CD4-positive, alpha-beta T cell treated with Interferon alpha-2 for 1 hour (primary cell): ENCODE data around the gene DEFB126.
"Not testable (repeated sequence)": the region's sequence is repeated elsewhere in the genome, so short reads cannot be mapped to it uniquely, and the experiment has no call there.

ENCODE experiments used
- DNase-seq, 2 donors: peaks; one replicate each; pipeline ENCODE4 v3.0.0-alpha.2; 2020 to 2022

Gene DEFB126, protein sequence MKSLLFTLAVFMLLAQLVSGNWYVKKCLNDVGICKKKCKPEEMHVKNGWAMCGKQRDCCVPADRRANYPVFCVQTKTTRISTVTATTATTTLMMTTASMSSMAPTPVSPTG

DNA sequence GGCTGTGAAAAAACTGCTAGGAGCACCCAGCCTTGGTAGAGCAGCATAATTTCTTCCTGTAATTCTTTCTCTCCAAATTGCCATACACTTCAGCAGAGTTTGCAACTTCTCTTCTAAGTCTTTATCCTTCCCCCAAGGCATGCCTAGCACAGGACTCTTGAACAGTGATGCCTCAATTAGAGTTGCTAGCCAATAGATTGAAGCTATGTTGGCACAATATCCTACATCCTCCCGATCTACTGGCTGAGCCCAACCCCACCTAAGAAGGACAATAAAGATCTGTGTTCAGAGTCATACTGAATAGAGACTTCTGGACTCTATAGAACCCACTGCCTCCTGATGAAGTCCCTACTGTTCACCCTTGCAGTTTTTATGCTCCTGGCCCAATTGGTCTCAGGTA is at the start of gene DEFB126:
DEFB126 (plus strand) TSS at position 301 of the 400 bp plus-strand sequence; CDS start at position 340, 39 bp downstream.
- no peak for DNase-seq

DNA sequence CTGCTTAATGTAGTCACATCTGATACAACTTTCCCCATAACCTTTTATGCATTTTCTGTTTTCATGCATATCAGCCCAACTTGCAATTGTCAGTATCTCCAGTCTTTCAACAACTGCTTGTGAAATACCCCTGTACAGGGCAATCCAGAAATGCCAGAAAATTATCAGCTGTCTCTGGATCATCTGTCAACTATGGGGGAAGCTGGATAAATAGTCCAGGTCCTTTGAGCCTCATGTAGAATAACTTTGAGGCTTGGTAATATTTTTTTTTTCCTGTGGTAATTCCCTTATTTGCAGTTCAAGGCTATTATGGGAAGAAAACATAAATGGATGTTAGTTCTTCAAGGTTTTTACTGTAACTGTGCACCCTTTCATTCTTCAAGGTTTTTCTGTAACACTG is 48.7 kb upstream of the DEFB126 start:
- no peak for DNase-seq

- no peak for DNase-seq
Observed at GRCh38 chr20:95215-95614, 47.2 kb upstream of the DEFB126 start.

DNA sequence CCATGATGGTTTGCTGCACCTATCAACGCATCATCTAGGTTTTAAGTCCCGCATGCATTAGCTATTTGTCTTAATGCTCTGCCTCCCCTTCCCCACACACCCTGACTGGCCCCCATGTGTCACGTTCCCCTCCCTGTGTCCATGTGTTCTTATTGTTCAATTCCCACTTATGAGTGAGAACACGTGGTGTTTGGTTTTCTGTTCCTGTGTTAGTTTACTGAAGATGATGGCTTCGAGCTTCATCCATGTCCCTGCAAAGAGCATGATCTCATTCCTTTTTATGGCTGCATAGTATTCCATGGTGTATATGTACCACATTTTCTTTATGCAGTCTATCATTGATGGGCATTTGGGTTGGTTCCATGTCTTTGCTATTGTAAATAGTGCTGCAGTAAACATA is 44.7 kb upstream of the DEFB126 start:
- DNase-seq, result not testable (repeated sequence)

- no peak for DNase-seq
Observed at GRCh38 chr20:101975-102374, 40.4 kb upstream of the DEFB126 start.

DNA sequence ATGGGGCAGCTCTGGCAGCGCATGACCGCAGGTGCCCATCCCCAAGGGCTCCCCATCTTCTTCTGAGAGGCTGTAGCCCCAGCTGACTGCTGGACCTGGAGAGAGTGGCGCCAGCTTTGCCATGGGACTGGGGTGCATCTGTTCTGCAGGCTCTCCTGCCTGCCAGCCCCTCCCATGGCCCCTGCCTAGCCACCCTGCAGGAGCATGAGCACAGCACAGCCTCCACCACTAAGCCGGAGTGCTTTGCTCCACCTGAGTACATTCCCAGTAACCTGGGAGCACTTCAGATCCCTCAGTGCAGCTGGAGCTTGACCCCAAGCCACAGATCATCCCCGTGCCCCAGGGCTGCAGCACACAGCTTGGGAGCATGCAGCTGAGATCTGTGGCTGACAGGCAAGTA is 38.9 kb upstream of the DEFB126 start:
- DNase-seq, result no peak

DNA sequence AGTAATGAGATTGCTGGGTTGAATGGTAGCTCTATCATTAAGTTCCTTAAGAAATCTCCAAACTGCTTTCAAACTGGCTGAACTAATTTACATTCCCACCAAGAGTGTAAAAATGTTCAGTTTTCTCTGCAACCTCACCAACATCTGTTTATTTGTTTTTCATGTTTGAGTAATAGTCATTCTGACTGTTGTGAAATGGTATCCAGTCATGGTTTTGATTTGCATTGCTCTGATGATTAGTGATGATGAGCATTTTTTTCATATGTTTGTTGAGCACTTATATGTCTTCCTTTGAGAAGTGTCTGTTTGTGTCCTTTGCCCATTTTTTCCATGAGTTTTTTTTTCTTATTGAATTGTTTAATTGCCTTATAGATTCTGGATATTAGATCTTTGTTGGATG is 30.0 kb upstream of the DEFB126 start:
- no peak for DNase-seq

GRCh38 chr20:117518-117917 is 24.9 kb upstream of the DEFB126 start:
- DNase-seq, result no peak

DNA sequence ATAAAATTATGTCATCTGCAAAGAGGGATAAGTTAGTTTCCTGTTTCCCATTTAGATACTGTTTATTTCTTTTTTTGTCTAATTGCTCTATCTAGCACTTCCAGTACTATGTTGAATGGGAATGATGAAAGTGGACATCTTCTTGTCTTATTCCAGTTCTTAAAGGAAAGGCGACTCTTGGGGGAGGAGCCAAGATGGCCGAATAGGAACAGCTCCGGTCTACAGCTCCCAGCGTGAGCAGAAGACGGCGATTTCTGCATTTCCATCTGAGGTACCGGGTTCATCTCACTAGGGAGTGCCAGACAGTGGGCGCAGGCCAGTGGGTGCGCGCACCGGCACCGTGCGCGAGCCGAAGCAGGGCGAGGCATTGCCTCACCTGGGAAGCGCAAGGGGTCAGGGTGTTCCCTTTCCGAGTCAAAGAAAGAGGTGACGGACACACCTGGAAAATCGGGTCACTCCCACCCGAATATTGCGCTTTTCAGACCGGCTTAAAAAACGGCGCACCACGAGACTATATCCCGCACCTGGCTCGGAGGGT is 12.5 kb upstream of the DEFB126 start:
- not testable (repeated sequence) for DNase-seq

- peak in 1 of 2 donors; percentile 2 for DNase-seq
Observed at GRCh38 chr20:137668-138490, 4.5 kb upstream of the DEFB126 start.

DNA sequence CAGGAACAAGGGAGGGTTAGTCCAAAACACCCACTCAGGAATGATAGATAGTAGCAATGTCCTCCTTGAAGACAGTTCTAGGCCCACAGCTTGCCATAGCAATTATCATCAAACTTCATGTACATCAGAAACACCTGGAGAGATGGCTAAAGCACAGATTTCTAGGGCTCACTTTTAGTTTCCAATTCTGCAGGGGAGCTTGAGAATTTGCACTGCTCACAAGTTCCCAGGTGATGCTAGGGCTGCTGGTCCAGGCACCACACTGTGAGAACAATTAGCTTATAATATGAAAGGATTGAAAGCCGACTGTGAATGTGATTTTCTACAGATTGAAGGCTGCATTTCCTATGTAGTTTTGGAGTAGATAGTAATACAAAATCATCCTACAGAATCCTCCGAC is 3.5 kb downstream of the DEFB126 start:
- DNase-seq, result no peak

GRCh38 chr20:152131-152530 is 9.7 kb downstream of the DEFB126 start:
- DNase-seq, result no peak

- no peak for DNase-seq
Observed at GRCh38 chr20:157154-157553, 14.8 kb downstream of the DEFB126 start, which contains the start of gene DEFB127. Gene DEFB127, plus strand, starts transcription at chr20:157454. Its CDS starts 91 bp downstream, at chr20:157545.

- DNase-seq, result no peak
Observed at GRCh38 chr20:164618-165017, 22.2 kb downstream of the DEFB126 start.

- DNase-seq, result no peak
Observed at GRCh38 chr20:168876-169275, 26.5 kb downstream of the DEFB126 start.

- no peak for DNase-seq
Observed at GRCh38 chr20:184288-184687, 41.9 kb downstream of the DEFB126 start.

GRCh38 chr20:187733-188132 is 45.3 kb downstream of the DEFB126 start:
- DNase-seq, result no peak

GRCh38 chr20:189611-190010 is 47.2 kb downstream of the DEFB126 start, which contains the start of gene DEFB128:
Gene DEFB128, minus strand, starts transcription at chr20:189711. Its CDS starts 88 bp downstream, at chr20:189623.
- no peak for DNase-seq
